ENCODE results near the gene EFCAB13. TPM values are rescaled to one million over a fixed set of nuclear protein-coding genes. Genes with fewer than 3 reads are reported as not detected.
"Not testable (repeated sequence)": the region's sequence is repeated elsewhere in the genome, so short reads cannot be mapped to it uniquely, and the experiment has no call there.

Gene EFCAB13
- total and polyA plus RNA-seq, 4 donors: 0.80 to 2.9 (median 2.3) TPM

DNA sequence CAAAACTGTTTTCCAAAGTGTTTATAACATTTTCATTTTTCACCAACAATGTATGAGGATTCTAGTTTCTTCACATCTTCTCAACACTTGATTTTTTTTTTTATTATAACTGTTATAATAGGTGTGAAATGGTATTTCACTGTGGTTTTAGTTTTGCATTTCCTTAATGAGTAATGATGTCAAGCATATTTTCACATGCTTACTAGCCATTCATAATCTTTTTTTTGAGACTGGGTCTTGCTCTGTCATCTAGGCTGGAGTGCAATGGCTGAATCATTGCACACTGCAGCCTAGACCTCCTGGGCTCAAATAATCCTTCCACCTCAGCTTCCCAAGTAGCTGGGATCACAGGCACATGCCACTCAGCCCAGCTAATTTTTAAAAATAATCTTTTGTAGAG, 65.1 kb downstream of the EFCAB13 start (continued):
- TF ChIP-seq, protein P1, sequence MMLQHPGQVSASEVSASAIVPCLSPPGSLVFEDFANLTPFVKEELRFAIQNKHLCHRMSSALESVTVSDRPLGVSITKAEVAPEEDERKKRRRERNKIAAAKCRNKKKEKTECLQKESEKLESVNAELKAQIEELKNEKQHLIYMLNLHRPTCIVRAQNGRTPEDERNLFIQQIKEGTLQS (IDR thresholded peaks at IDR 0.05): no peak

DNA sequence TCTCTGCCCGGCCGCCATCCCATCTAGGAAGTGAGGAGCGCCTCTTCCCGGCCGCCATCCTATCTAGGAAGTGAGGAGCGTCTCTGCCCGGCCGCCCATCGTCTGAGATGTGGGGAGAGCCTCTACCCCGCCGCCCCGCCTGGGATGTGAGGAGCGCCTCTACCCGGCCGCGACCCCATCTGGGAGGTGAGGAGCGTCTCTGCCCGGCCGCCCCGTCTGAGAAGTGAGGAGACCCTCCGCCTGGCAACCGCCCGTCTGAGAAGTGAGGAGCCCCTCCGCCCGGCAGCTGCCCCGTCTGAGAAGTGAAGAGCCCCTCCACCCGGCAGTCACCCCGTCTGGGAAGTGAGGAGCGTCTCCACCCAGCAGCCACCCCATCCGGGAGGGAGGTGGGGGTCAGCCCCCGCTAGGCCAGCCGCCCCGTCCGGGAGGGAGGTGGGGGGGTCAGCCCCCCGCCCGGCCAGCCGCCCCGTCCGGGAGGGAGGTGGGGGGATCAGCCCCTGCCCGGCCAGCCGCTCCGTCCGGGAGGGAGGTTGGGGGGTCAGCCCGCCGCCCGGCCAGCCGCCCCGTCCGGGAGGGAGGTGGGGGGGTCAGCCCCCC, 73.9 kb downstream of the EFCAB13 start:
- not testable (repeated sequence) for DNase-seq (ENCODE audit: low spot score); H3K27me3 ChIP-seq (ENCODE audit: control insufficient read depth in 4 of 4, insufficient read depth in 4 of 4, low read length in 3 of 4)
- WGBS: 95% methylated on average over 49 of the region's 49 CpGs

DNA sequence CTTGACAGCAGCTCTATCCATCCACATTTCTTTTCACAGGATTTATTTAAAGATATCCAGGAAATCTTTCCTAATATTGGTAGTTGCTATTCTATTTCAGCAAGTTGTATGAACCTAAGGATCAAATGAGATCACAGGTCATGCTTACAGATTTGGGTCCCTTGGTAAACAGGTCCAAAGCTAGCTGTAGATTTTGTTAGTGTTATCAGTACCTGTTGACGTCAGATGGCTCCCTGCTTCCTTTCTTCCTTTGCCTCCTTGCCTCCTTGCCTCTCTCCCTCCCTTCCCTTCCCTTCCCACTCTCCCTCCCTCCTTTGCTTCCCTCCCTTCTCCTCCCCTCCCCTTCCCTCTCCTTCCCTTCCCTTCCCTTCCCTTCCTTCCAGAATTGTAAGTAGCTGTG, 76.6 kb downstream of the EFCAB13 start:
- no peak for TF ChIP-seq HNF4A (conservative IDR thresholded peaks at IDR 0.05)
- no peak for TF ChIP-seq SP1 (IDR thresholded peaks at IDR 0.05)
- no peak for TF ChIP-seq TAF1 (conservative IDR thresholded peaks at IDR 0.05)
- no peak for TF ChIP-seq NR2F2 (IDR thresholded peaks at IDR 0.05)
- no peak for TF ChIP-seq GABPA (IDR thresholded peaks at IDR 0.05 in 1 of 2, conservative IDR thresholded peaks at IDR 0.05 in 1 of 2)
- TF ChIP-seq JUND (IDR thresholded peaks at IDR 0.05): no peak
- no peak for TF ChIP-seq EGR1 (IDR thresholded peaks at IDR 0.05; ENCODE audit: low read depth in 2 of 2)
- no peak for TF ChIP-seq FOXA2 (IDR thresholded peaks at IDR 0.05)
- no peaks in the 10 kb centered on the region for H3K9me3 ChIP-seq (ENCODE audit: control insufficient read depth in 4 of 4, low read length in 3 of 4)
- no peak overlapping the region for H3K4me3 ChIP-seq (ENCODE audit: low read depth in 1 of 3, low read length in 3 of 3)
- no peaks in the 10 kb centered on the region for H3K36me3 ChIP-seq (ENCODE audit: control insufficient read depth in 4 of 4, insufficient read depth in 3 of 4, low read depth in 1 of 4, low read length in 3 of 4)
- no peaks in the 10 kb centered on the region for H3K4me1 ChIP-seq (ENCODE audit: control insufficient read depth in 4 of 4, insufficient read depth in 4 of 4, low read length in 3 of 4)
- H3K9ac ChIP-seq (ENCODE audit: low read depth in 1 of 2, low read length in 2 of 2): no peak overlapping the region
- no peaks in the 10 kb centered on the region for H3K27me3 ChIP-seq (ENCODE audit: control insufficient read depth in 4 of 4, insufficient read depth in 4 of 4, low read length in 3 of 4)
- DNase-seq (ENCODE audit: low spot score): no peak
- WGBS: 79% methylated on average over 1 of the region's 1 CpG
- H3K27ac ChIP-seq (ENCODE audit: low read depth in 1 of 2, low read length in 2 of 2): no peak overlapping the region

More for the DNA sequence above, 73.9 kb downstream of the EFCAB13 start:
- H3K36me3 ChIP-seq (ENCODE audit: control insufficient read depth in 4 of 4, insufficient read depth in 3 of 4, low read depth in 1 of 4, low read length in 3 of 4); H3K27ac ChIP-seq (ENCODE audit: low read depth in 1 of 2, low read length in 2 of 2); H3K4me1 ChIP-seq (ENCODE audit: control insufficient read depth in 4 of 4, insufficient read depth in 4 of 4, low read length in 3 of 4); H3K9ac ChIP-seq (ENCODE audit: low read depth in 1 of 2, low read length in 2 of 2); H3K4me3 ChIP-seq (ENCODE audit: low read depth in 1 of 3, low read length in 3 of 3); H3K9me3 ChIP-seq (ENCODE audit: control insufficient read depth in 4 of 4, low read length in 3 of 4): not testable (repeated sequence)

DNA sequence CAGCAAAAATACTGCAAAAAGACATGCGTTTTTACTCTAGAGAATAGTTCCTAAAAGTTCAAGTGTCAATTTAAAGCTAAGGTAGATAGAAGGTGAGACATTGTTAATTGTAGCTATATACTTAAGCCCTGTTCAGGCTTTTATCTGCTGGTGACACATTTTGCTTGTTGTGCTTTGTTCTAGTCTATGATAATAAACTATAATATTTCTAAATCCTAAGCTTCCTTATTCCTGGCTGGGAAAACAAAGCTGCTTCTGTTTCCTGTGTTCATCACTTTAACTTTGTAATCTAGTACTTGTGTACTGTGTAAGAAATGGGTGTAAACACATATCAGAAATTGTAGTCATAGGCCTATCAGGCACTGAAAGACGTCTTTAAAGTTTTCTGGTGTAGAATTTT, 77.3 kb downstream of the EFCAB13 start:
- no peaks in the 10 kb centered on the region for H3K27me3 ChIP-seq (ENCODE audit: control insufficient read depth in 4 of 4, insufficient read depth in 4 of 4, low read length in 3 of 4)
- H3K36me3 ChIP-seq (ENCODE audit: control insufficient read depth in 4 of 4, insufficient read depth in 3 of 4, low read depth in 1 of 4, low read length in 3 of 4): no peaks in the 10 kb centered on the region
- no peak for TF ChIP-seq HNF4A (conservative IDR thresholded peaks at IDR 0.05)
- TF ChIP-seq, protein P2, sequence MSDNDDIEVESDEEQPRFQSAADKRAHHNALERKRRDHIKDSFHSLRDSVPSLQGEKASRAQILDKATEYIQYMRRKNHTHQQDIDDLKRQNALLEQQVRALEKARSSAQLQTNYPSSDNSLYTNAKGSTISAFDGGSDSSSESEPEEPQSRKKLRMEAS (IDR thresholded peaks at IDR 0.05): no peak
- TF ChIP-seq EGR1 (IDR thresholded peaks at IDR 0.05; ENCODE audit: low read depth in 2 of 2): no peak
- no peak for TF ChIP-seq TAF1 (conservative IDR thresholded peaks at IDR 0.05)
- no peak for TF ChIP-seq GABPA (IDR thresholded peaks at IDR 0.05 in 1 of 2, conservative IDR thresholded peaks at IDR 0.05 in 1 of 2)
- TF ChIP-seq JUND (IDR thresholded peaks at IDR 0.05): no peak
- TF ChIP-seq, protein P3, sequence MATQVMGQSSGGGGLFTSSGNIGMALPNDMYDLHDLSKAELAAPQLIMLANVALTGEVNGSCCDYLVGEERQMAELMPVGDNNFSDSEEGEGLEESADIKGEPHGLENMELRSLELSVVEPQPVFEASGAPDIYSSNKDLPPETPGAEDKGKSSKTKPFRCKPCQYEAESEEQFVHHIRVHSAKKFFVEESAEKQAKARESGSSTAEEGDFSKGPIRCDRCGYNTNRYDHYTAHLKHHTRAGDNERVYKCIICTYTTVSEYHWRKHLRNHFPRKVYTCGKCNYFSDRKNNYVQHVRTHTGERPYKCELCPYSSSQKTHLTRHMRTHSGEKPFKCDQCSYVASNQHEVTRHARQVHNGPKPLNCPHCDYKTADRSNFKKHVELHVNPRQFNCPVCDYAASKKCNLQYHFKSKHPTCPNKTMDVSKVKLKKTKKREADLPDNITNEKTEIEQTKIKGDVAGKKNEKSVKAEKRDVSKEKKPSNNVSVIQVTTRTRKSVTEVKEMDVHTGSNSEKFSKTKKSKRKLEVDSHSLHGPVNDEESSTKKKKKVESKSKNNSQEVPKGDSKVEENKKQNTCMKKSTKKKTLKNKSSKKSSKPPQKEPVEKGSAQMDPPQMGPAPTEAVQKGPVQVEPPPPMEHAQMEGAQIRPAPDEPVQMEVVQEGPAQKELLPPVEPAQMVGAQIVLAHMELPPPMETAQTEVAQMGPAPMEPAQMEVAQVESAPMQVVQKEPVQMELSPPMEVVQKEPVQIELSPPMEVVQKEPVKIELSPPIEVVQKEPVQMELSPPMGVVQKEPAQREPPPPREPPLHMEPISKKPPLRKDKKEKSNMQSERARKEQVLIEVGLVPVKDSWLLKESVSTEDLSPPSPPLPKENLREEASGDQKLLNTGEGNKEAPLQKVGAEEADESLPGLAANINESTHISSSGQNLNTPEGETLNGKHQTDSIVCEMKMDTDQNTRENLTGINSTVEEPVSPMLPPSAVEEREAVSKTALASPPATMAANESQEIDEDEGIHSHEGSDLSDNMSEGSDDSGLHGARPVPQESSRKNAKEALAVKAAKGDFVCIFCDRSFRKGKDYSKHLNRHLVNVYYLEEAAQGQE (IDR thresholded peaks at IDR 0.05): no peak
- TF ChIP-seq, protein P4, sequence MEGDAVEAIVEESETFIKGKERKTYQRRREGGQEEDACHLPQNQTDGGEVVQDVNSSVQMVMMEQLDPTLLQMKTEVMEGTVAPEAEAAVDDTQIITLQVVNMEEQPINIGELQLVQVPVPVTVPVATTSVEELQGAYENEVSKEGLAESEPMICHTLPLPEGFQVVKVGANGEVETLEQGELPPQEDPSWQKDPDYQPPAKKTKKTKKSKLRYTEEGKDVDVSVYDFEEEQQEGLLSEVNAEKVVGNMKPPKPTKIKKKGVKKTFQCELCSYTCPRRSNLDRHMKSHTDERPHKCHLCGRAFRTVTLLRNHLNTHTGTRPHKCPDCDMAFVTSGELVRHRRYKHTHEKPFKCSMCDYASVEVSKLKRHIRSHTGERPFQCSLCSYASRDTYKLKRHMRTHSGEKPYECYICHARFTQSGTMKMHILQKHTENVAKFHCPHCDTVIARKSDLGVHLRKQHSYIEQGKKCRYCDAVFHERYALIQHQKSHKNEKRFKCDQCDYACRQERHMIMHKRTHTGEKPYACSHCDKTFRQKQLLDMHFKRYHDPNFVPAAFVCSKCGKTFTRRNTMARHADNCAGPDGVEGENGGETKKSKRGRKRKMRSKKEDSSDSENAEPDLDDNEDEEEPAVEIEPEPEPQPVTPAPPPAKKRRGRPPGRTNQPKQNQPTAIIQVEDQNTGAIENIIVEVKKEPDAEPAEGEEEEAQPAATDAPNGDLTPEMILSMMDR (IDR thresholded peaks at IDR 0.05; ENCODE audit: low read depth, low read length, missing input control): no peak
- no peak for TF ChIP-seq YY1 (IDR thresholded peaks at IDR 0.05)
- no peaks in the 10 kb centered on the region for H3K4me1 ChIP-seq (ENCODE audit: control insufficient read depth in 4 of 4, insufficient read depth in 4 of 4, low read length in 3 of 4)
- no peaks in the 10 kb centered on the region for H3K9me3 ChIP-seq (ENCODE audit: control insufficient read depth in 4 of 4, low read length in 3 of 4)
- no peak overlapping the region for H3K9ac ChIP-seq (ENCODE audit: low read depth in 1 of 2, low read length in 2 of 2)
- WGBS: 81% methylated on average over 2 of the region's 2 CpGs
- H3K4me3 ChIP-seq (ENCODE audit: low read depth in 1 of 3, low read length in 3 of 3): no peak overlapping the region
- DNase-seq (ENCODE audit: low spot score): no peak
- no peak overlapping the region for H3K27ac ChIP-seq (ENCODE audit: low read depth in 1 of 2, low read length in 2 of 2)

Data from liver (tissue), 9 donors.